Esophagus squamous epithelium (tissue), 4 donors: Measurements from ENCODE around the gene LDLRAD4.

Experiments
- CTCF ChIP-seq, 6 experiments: fragments of 450-650 bp in 4 of 6; fragments of 200-600 bp in 2 of 6; sonication (generic) in 2 of 6; IDR thresholded peaks; one replicate each; pipeline ENCODE4 v1.5.1; 2016 to 2019; ENCODE audit warnings: antibody characterized with exemption in 6 of 6, mild to moderate bottlenecking in 4 of 6, moderate library complexity in 4 of 6
- POLR2A ChIP-seq, 4 donors: fragments of 450-650 bp; IDR thresholded peaks; one replicate each; pipeline ENCODE4 v1.6.1; 2017; ENCODE audit warnings: antibody characterized with exemption in 4 of 4, mild to moderate bottlenecking in 4 of 4, moderate library complexity in 3 of 4

GRCh38 chr18:13225261-13225660 lies 6.7 kb downstream of the LDLRAD4 start:
- no peak for TF ChIP-seq CTCF (IDR thresholded peaks at IDR 0.05)
- no peak for TF ChIP-seq POLR2A (IDR thresholded peaks at IDR 0.05)
